ENCODE data around the gene ZNF571.

ZNF571 gene

GRCh38 chr19:37594304-37594981 lies at the start of gene ZNF571, which contains the start of gene ZNF540:
ZNF571 (minus strand) TSS chr19:37594792; CDS start chr19:37586676, 8,116 bp downstream.
ZNF540 (plus strand) TSS chr19:37594876; CDS start chr19:37598448, 3,572 bp downstream.
- peak; percentile 89 to 90 for DNase-seq (ENCODE audit: low read depth in 2 of 2)

- DNase-seq (ENCODE audit: low read depth in 2 of 2): no peak
Observed at GRCh38 chr19:37635076-37636056, 40.8 kb upstream of the ZNF571 start.

- peak; percentile 35 to 36 for DNase-seq (ENCODE audit: low read depth in 2 of 2)
Observed at GRCh38 chr19:37594982-37595382, 390 bp upstream of the ZNF571 start.

DNA sequence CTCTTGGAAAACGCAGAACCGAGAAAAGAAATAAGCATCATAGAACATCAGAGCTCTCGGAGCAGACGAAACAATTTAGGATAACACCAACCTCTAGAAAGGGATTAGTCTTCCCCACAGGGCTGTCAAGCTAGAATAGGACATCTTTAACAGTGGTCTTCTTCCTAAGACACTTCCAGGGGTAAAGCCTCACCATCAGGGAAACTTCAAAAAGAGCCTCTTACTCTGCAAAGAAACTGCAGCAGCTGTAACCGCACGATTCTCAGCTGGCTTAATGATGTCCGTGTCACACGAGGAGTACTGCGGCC lies 642 bp downstream of the ZNF571 start:
- no peak for DNase-seq (ENCODE audit: low read depth in 2 of 2)

DNA sequence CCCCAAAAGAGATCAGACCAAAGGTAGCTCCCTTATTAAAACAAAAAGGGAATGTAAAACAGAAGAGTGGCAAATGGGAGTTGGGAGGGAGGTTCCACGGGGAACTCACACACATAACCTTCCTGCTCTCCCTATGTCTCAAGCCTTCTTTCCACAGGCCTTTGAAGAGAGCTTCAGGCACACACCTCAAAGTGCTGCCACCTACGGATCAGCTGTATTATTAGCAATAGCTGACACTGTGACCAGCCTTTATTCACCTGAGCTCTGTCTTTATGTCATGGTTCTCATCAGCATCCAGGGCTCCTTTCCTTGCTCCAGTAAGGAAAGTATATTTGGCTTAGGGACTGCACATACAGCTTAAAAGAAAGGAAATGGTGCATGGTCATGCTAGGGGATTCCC lies 11.3 kb downstream of the ZNF571 start:
- DNase-seq (ENCODE audit: low read depth in 2 of 2): no peak

GRCh38 chr19:37572203-37572602 lies 22.4 kb downstream of the ZNF571 start:
- no peak for DNase-seq (ENCODE audit: low read depth in 2 of 2)

DNA sequence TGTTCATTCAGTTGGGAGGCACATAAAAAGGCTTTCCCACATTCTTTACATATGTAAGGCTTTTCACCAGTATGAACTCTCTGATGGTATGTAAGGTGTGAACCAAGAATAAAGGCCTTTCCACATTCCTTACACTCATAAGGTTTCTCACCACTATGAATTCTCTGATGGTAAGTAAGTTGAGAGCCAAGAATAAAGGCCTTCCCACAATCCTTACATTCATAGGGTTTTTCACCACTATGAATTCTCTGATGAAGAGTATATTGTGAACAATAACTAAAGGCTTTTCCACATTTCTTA lies 29.3 kb downstream of the ZNF571 start:
- DNase-seq (ENCODE audit: low read depth in 2 of 2): no peak

GRCh38 chr19:37564624-37565369 lies 29.8 kb downstream of the ZNF571 start:
- DNase-seq (ENCODE audit: low read depth in 2 of 2): no peak

- no peak for DNase-seq (ENCODE audit: low read depth in 2 of 2)
Observed at GRCh38 chr19:37563518-37563917, 31.1 kb downstream of the ZNF571 start.

DNA sequence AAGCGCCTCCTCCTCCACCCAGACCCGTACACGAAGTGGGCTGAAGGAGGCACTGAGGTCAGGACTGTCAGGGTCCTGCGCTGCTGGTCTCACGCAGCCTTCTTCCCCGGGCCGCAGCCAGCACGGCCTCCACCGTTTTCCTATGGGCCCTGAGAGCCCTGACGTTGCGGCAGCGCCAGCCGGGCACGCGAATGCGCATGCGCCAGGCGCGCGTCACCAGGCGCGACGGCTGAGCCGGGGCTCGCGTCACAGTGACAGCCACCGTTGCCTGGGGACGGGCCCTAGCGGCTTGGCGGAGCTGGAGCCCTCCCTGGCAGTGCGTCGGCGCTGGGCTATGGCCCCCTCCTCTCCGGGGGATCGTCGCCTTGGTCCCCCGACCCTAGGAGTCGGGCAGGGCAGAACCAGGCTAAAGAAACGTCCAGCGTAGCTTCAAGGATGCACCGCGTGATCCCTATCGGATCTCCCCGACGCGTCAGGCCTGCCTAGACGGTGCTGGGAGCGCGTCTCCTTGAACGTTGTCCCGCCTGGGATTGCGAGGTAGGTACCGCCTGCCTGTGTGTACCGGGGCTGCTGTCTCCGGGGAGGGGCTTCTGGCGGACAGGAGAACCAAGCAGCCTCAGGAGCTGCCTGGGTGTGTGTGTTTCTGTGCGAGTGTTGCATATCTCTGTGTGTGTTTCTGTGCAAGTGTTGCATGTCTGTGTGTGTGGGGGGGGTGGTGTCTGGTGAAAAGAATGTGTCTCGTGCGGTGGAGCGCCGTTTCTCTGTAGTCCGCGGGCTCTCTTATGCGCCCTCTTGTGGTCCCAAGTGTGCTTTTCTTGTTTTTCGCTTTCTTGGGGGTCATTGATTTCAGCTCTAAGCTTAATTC lies 43.2 kb downstream of the ZNF571 start:
- DNase-seq (ENCODE audit: low read depth in 2 of 2): peak; percentile 33 to 41

DNA sequence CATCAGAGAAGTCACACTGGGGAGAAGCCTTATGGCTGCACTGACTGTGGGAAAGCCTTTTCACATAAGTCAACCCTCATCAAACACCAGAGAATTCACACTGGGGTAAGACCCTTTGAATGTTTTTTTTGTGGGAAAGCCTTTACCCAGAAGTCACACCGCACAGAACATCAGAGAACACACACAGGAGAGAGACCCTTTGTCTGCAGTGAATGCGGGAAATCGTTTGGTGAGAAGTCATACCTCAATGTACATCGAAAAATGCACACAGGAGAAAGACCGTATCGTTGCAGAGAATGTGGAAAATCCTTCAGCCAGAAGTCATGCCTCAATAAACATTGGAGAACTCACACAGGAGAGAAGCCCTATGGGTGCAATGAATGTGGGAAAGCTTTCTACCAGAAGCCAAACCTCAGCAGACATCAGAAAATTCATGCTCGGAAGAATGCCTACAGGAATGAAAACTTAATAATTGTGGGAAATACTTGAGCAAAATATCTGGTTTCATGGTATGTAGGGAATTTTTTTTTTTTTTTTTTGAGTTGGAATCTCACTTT lies 57.1 kb downstream of the ZNF571 start:
- DNase-seq (ENCODE audit: low read depth in 2 of 2): no peak

DNA sequence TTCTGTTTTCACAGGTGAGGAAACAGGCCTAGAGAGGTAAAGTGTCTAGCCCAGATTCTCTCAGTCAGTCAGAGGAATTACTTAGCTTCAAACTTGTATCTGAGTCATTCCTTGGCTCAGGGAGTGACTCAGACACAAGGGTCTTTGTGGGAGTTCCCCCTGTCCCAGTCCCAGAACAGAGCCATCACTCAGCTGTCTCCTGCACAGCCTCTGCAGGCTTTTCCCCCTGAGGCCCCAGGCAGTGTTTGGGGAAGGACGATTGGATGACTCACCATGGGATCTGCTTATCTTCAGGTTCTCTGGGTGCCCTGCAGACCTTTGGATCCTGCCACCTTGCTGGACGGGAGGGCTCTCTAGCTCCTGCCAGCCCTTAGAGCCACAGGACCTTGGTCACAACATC lies 74.7 kb downstream of the ZNF571 start:
- DNase-seq (ENCODE audit: low read depth in 2 of 2): no peak

Data from stimulated activated CD4-positive, alpha-beta T cell treated with anti-CD3 and anti-CD28 coated beads, Interleukin-15, amount 100 ng/mL, for 48 hours (primary cell).